B cell (primary cell): ENCODE data around the gene CYTH4.

Source experiments
- CTCF ChIP-seq: fragments of 200-600 bp; IDR thresholded peaks from one replicate; pipeline ENCODE4 v1.8.0; 2022; ENCODE audit warnings: antibody characterized with exemption, mild to moderate bottlenecking
- EZH2 ChIP-seq: IDR thresholded peaks from 2 replicates; pipeline ENCODE4 v1.6.1; 2012; ENCODE audit warnings: borderline replicate concordance, low read depth, mild to moderate bottlenecking, moderate library complexity, low read length; ENCODE audit not compliant: insufficient read depth, poor library complexity, severe bottlenecking

DNA sequence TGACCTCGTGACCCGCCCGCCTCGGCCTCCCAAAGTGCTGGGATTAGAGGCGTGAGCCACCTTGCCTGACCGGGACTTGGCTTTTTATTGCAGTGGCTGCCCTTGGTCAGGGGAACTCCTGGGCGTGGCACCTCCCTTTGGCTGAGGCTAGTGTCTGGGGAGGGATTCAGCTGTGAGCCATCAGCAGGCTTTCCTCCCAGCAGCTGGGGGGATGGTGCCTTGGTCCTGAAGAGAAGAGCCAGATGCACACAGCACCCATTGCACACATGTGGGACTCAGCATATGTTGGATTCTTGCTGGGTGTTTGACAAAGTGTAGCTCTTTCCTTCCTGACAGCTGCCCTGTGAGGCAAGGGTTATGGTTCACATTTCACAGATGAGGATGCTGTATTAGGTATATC is 8.4 kb downstream of the CYTH4 start:
- TF ChIP-seq CTCF = no peak
- no peak for TF ChIP-seq EZH2
